Measurements from ENCODE around the gene SUGP1. TPM values are rescaled to one million over a fixed set of nuclear protein-coding genes. Genes with fewer than 3 reads are reported as not detected.

SUGP1 gene
- total RNA-seq, 1 donor from 2014 or later, result 25.5 TPM

- Histone ChIP-seq H3K27ac (no peak overlapping the region), H3K9me3 (no peaks in the 10 kb centered on the region), H3K27me3 (no peaks in the 10 kb centered on the region), H3K4me1 (no peaks in the 10 kb centered on the region), H3K36me3 (peaks cover 0 to 50% of the 10 kb centered on the region in 2 donors), H3K4me3 (no peak overlapping the region)
- DNase-seq (ENCODE audit: extremely low spot score in 2 of 2), result no peak
- intact Hi-C loops (cut with DNase I), result no loop called here
- TF ChIP-seq POLR2AphosphoS5 (IDR thresholded peaks at IDR 0.05; ENCODE audit: insufficient read depth in 1 of 2, low read depth in 1 of 2) (no peak), POLR2A (IDR thresholded peaks at IDR 0.05) (no peak), CTCF (IDR thresholded peaks at IDR 0.05) (no peak)
Observed at GRCh38 chr19:19296953-19297689, 23.2 kb downstream of the SUGP1 start.

GRCh38 chr19:19294914-19295313, 25.4 kb downstream of the SUGP1 start:
- Histone ChIP-seq H3K27ac (no peak overlapping the region), H3K36me3 (peaks cover 2 to 51% of the 10 kb centered on the region in 2 donors), H3K4me3 (no peak overlapping the region), H3K27me3 (no peaks in the 10 kb centered on the region), H3K4me1 (no peaks in the 10 kb centered on the region), H3K9me3 (no peaks in the 10 kb centered on the region)
- intact Hi-C loops (cut with DNase I), result no loop called here
- TF ChIP-seq POLR2A (IDR thresholded peaks at IDR 0.05) (no peak), POLR2AphosphoS5 (IDR thresholded peaks at IDR 0.05; ENCODE audit: insufficient read depth in 1 of 2, low read depth in 1 of 2) (no peak)
- no peak for DNase-seq (ENCODE audit: extremely low spot score in 2 of 2)

- Histone ChIP-seq H3K36me3 (peaks cover 2 to 62% of the 10 kb centered on the region in 2 donors), H3K4me1 (no peaks in the 10 kb centered on the region), H3K27me3 (no peaks in the 10 kb centered on the region), H3K9me3 (no peaks in the 10 kb centered on the region), H3K4me3 (no peak overlapping the region), H3K27ac (no peak overlapping the region)
- intact Hi-C loops (cut with DNase I), result no loop called here
- no peak for DNase-seq (ENCODE audit: extremely low spot score in 2 of 2)
- no peak for TF ChIP-seq POLR2AphosphoS5 (IDR thresholded peaks at IDR 0.05; ENCODE audit: insufficient read depth in 1 of 2, low read depth in 1 of 2)
- TF ChIP-seq CTCF (IDR thresholded peaks at IDR 0.05), result no peak
- no peak for TF ChIP-seq POLR2A (IDR thresholded peaks at IDR 0.05)
Observed at GRCh38 chr19:19292607-19293006, 27.7 kb downstream of the SUGP1 start.

- Histone ChIP-seq H3K27ac (no peak overlapping the region), H3K4me1 (no peaks in the 10 kb centered on the region), H3K9me3 (no peaks in the 10 kb centered on the region), H3K4me3 (no peak overlapping the region), H3K36me3 (peaks cover 0 to 48% of the 10 kb centered on the region in 2 donors), H3K27me3 (no peaks in the 10 kb centered on the region)
- TF ChIP-seq POLR2A (IDR thresholded peaks at IDR 0.05) (no peak), CTCF (IDR thresholded peaks at IDR 0.05) (no peak), POLR2AphosphoS5 (IDR thresholded peaks at IDR 0.05; ENCODE audit: insufficient read depth in 1 of 2, low read depth in 1 of 2) (no peak)
- no peak for DNase-seq (ENCODE audit: extremely low spot score in 2 of 2)
- intact Hi-C loops (cut with DNase I), result no loop called here
Observed at GRCh38 chr19:19285686-19286085, 34.6 kb downstream of the SUGP1 start.

- TF ChIP-seq CTCF (IDR thresholded peaks at IDR 0.05) (no peak), POLR2AphosphoS5 (IDR thresholded peaks at IDR 0.05; ENCODE audit: insufficient read depth in 1 of 2, low read depth in 1 of 2) (no peak), POLR2A (IDR thresholded peaks at IDR 0.05) (no peak)
- no peaks in the 10 kb centered on the region for H3K4me1 ChIP-seq
- intact Hi-C loops (cut with DNase I), result no loop called here
- H3K27ac ChIP-seq, result no peak overlapping the region
- no peak overlapping the region for H3K4me3 ChIP-seq
- H3K9me3 ChIP-seq, result no peaks in the 10 kb centered on the region
- peaks cover 0 to 71% of the 10 kb centered on the region in 2 donors for H3K36me3 ChIP-seq
- H3K27me3 ChIP-seq, result no peaks in the 10 kb centered on the region
- DNase-seq (ENCODE audit: extremely low spot score in 2 of 2), result no peak
Observed at GRCh38 chr19:19280561-19280960, 39.7 kb downstream of the SUGP1 start.
